SK-N-MC (cell line): ENCODE results near the gene SDK2.

Source experiments
- EZH2 ChIP-seq: fragments of 200-600 bp; sonication (generic); IDR thresholded peaks from one replicate; pipeline ENCODE4 v1.6.1; 2017; ENCODE audit warnings: antibody characterized with exemption
- FOXP2 ChIP-seq: optimal IDR thresholded peaks from 2 replicates; pipeline ENCODE3; 2011; ENCODE audit warnings: mild to moderate bottlenecking, moderate library complexity; ENCODE audit not compliant: insufficient read depth; ENCODE audit errors: extremely low read length, control extremely low read depth
- POLR2AphosphoS5 ChIP-seq: IDR thresholded peaks from 2 replicates; pipeline ENCODE4 v1.6.1; 2012; ENCODE audit warnings: mild to moderate bottlenecking, low read depth, low read length, borderline replicate concordance

DNA sequence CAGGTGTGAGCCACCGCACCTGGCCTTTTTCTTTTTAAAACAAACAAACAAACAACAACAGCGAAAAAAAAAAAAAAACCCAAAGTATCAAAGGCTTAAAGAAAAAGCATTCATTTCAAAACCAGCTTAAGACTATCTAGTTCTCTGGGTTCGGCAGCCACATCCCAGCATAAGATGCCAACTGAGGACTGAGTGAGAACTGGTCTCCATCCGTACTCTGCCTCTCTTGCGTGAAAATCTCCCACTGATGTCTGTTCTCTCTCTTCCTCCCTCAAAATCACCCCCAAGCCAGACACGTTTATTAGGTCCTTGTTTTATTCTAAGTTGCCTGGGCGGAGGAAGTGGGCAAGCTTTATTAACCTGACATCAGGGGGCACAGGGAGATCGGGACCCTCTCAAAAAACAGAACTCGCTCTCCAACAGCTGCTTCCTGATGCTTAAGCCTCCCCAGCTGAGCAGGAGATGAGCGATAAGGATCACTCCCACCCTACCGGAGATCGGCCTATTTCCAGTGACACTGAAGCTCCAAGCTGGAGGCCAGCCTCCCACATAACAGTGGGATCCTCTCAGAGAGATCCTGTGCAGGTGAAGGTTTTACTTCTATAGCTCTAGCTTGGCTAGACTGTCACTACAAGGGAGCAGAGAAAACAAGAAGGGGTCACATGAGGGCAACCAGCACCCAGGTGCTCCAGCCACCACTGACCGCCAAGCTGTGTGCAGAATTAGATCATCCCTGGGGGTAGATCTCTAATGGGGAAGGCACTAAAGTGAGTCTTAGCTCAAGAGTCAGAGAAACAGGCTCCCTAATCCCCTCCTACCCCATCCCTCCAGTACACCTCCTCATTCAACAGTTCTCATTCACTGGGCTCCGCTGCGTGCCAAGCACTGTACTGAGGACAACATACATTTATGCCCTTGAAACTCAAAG is 346.0 kb downstream of the SDK2 start:
- TF ChIP-seq EZH2 (no peak), POLR2AphosphoS5 (no peak), FOXP2 (no peak)
